ENCODE measurements around the gene ZNF148.

GRCh38 chr3:125240496-125240895 is 134.6 kb downstream of the ZNF148 start:
- TF ChIP-seq CTCF (conservative IDR thresholded peaks at IDR 0.05; ENCODE audit: low read depth, low read length) (no peak), EZH2 (IDR thresholded peaks at IDR 0.05; ENCODE audit: borderline replicate concordance, low read depth, low read length, poor library complexity, severe bottlenecking) (no peak)
